HG02610 (cell line): ENCODE data around the gene ZNF135.

ENCODE experiments used
- ATAC-seq: cut with Tn5 transposase; IDR thresholded peaks from one replicate; pipeline ENCODE4 v1.9.1; 2021; ENCODE audit warnings: mild to moderate bottlenecking, moderate library complexity; ENCODE audit not compliant: unreplicated experiment

ZNF135 gene

GRCh38 chr19:58045411-58046050, 13.6 kb upstream of the ZNF135 start:
- no peak for ATAC-seq

DNA sequence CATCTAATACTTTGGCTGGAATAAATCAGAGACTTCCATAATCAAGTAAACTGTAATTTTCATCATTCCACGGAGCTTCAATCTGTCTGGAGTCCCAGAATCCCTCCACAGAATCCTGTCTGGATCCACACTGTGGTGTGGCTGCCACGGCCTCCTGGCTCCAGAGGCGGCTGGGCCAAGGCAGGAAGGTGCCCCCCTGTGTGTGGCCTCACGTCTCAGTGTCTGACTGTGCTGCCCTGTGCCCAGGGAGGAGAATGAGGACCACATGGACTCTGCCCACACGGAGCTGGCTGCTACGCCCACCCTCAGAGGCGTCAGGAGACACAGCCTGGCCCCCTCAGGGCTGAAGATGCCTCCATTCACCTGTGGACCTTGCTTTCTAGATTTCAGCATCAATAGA, 12.2 kb upstream of the ZNF135 start:
- ATAC-seq, result no peak

DNA sequence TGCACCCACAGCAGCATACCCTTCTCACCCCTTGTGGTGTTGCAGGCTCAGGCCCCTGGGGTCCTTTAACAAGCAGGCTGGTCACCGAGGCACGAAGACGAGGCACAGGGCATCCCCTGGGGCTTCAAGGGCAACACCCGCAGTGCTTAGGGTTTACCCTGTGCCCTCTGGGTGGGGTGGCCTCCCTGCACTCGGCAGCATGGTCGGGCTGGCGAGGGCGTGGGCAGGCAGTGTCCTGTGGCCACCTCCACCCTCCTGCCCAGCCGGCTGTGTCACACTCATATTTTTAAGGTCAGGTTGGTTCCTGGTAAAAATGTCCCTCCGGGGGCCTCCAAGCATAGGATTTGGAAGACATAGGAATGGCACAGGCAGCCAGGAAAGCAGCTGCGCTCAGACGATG, 11.4 kb upstream of the ZNF135 start:
- no peak for ATAC-seq

- ATAC-seq, result no peak
These were observed 6.8 kb upstream of the ZNF135 start for GRCh38 chr19:58052256-58052655.

- no peak for ATAC-seq
These were observed 5.5 kb upstream of the ZNF135 start for GRCh38 chr19:58053480-58054156.

DNA sequence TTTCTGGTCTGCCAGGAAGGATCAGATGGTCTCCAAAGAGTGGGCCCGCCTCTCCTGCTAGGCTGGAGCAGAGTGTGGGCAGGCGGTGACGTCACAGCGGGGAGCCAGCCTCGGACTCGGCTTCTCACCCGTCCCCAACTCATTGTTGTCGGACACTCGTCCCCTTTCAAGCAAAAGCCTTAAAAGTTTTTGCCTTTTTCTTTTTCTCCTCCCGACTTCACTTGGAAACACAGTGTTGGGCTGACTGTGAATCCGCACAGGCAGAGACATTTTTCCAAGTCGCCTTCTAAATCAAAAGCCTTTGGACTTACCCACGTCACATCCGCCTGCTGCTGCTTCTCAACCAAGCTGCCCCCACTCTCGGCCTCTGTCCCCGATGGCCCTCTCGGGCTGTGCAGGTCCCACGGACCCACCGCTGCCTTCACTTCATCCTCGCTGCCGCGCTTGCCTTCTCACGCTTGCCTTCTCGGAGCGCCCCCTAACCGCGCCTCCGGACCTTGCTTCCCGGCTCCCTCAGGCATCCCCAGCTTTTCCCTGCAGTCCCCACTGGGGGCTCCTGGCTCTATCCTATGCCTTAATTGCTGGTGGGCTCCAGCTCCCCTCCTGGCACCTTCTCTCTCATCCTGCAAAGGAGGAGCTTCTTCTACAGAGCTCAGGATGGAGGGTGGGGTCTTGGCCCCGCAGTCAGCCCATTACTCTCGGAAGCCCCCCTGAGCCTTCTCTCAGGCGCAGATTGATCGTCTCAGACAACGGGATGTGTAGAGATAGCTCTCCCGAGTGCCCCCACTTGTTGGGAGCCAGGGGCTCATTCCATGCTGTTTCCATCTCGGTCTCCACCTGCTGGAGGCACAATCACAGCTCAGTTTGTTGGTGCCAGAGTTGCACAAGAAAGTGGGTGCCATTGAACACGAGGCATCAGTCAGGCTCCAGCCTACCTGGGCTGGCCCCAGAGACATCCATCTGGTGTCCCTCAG, 3.9 kb upstream of the ZNF135 start:
- ATAC-seq, result no peak

- no peak for ATAC-seq
These were observed 2.8 kb upstream of the ZNF135 start for GRCh38 chr19:58056261-58056660.

DNA sequence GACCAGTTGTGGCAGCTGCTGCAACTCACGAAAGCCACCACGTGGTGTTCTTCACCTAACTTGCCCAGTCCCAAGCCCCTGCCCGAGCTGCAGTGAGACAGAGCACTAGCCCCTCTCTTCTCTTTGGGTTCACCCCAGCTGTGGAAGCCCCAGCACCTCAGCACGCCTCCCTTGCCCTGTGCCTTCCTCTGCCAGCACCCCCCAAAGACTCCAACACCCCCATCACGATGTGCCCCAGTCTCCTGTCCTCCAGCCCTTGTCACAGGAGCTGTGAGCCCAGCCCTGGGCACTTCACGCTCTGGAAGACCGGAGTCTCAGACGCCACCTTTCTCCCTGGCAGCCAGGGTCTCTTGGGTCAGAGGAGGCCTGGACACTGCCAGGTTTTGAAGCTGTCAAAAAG, 2.2 kb upstream of the ZNF135 start:
- ATAC-seq, result no peak

GRCh38 chr19:58058467-58058866, 615 bp upstream of the ZNF135 start:
- ATAC-seq, result no peak

DNA sequence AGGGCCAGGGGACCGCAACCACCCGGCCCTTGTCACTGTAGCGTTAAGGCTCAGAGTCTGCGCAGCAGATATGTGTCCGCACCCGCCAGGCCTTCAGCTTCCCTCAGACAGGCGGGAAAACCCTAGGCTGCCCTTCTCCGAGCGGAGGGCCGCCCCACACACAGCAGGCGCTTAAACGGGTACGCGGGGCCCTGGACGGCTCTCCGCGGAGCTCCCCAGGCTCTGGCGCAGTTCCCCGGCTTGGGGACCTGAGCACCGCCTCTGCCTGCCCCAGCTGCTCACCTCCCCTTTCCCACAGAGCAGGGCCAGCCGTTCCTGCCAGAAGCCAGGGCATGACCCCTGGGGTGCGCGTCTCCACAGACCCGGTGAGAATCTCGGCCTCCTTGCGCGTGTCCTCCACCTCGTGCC, 593 bp downstream of the ZNF135 start:
- no peak for ATAC-seq

DNA sequence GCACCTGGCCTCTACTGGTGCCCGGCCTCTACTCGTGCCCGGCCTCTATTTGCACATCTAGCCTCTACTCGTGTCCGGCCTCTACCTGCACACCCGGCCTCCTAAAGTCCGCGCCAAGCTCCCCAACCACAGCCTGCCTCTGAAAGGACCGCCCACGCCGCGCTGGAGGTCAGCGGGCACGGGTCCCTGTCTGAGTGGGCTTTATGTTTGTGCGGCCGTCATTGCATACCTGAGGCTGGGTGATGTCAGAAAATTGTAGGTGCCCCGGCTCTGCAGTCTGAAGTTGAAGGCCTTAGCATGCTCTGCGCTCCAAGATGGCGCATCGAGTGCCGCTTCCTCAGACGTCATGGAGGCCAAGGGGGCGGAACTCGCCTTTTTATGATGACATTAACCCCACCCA, 1.1 kb downstream of the ZNF135 start:
- ATAC-seq, result no peak

DNA sequence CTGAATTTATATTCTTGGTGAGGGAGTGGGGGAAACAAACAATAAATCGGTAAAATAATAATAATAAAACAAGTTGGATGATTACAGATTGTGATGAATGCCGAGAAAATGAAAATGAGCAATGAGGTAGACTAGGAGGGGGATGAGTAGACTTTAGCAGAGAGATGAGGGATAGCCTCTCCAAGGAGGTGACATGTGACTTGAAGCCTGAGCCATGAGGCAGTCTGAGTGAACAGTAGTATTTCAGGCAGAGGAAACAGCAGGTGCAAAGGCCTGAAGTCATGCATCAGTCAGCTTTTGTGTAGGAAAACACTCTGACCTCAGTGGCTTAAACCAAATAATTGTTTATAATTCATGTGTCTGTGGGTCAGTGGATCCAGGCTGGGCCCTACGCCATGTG, 4.6 kb downstream of the ZNF135 start:
- no peak for ATAC-seq

DNA sequence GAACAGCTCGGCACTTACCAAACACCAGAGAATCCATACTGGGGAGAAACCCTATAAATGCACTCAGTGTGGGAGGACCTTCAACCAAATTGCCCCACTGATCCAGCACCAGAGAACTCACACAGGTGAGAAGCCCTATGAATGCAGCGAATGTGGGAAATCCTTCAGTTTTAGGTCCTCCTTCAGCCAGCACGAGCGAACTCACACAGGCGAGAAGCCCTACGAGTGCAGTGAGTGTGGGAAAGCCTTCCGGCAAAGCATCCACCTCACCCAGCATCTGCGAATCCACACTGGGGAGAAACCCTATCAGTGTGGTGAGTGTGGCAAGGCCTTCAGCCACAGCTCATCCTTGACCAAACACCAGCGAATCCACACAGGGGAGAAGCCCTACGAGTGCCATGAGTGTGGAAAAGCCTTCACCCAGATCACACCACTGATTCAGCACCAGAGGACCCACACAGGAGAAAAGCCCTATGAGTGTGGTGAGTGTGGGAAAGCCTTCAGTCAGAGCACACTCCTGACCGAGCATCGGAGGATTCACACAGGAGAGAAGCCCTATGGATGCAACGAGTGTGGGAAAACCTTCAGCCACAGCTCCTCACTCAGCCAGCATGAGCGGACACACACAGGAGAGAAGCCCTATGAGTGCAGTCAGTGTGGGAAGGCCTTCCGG, 8.3 kb downstream of the ZNF135 start:
- no peak for ATAC-seq

- ATAC-seq, result no peak
These were observed 20.7 kb downstream of the ZNF135 start for GRCh38 chr19:58079792-58080191.

DNA sequence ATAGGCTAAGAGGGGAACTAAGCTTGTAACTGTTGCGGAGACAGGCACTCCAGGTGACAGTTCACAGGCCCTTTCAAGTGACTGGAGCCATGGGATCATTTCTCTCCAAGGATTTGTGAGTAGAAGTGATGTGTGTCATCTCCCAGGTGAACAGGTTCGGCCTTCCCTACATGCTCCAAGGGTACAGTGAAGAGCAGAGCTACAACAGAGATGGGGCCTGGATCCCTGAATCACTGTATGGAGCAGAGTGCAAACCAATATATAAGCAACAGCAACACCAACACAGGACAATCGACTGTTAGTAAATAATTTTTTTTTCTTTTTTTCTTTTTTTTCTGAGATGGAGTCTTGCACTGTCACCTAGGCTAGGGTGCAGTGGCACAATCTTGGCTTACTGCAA, 23.9 kb downstream of the ZNF135 start:
- no peak for ATAC-seq

DNA sequence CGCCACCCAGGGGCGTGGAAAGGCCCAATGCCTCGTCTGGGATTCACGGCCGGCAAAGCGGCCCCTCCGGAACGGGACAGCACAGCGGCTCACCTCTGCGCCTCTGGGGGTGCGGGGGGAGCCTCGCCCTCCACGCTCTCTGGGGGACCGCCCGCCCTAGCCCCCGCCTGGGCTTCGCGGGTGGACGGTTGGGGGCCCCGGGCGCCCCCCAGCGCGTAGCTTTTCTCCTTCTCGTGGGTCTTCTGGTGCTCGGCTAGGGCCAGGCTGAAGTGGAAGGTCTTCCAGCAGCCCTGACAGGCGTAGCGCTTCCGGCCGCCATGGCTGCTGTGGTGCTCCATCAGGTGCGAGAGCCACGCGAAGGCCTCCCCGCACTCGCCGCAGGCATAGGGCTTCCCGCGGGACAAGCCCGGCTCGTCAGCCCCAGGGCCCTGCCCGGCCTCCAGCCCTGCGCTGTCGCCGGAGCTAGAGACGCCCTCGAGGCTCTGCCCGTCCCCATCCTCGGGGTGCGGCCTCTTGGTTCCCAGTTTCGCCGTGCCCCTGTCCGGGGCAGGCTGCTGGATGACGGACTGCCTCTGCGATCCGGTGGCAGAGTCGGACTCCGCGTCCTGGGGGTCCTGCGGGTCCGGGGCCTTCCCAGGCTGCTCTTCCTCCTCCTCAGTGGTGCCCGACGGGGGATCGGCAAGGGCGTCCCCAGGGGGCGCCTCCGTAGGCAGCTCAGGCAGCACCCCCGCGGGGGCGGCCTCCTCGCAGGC, 25.7 kb downstream of the ZNF135 start:
- ATAC-seq, result no peak

DNA sequence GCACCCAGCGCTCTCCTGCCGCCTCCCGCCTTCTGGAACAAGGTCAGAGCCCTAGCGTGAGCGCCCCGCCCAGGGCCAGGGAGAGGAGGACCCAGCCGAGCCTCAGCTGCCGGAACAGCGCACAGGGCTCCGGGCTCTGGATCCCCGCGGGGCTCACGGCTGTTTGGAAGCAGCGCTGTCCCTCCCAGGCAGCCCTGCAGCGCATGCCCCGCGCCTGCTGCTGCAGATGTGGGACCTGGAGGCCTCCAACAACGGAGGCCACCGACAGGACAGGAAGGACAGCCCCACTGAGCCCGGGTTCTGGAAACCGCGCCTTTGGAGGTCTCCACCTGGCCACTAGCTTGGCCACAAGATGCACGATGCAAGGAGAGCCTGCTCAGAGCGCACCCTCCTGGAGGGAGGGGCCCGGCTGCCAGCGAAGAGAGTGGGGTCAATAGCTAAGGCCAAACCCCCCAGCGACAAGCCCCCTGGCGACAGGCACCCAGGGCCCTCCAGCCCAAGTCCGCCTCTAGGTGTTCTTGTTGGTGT, 26.3 kb downstream of the ZNF135 start:
- ATAC-seq, result no peak

GRCh38 chr19:58086825-58087710, 28.0 kb downstream of the ZNF135 start:
- ATAC-seq, result no peak

DNA sequence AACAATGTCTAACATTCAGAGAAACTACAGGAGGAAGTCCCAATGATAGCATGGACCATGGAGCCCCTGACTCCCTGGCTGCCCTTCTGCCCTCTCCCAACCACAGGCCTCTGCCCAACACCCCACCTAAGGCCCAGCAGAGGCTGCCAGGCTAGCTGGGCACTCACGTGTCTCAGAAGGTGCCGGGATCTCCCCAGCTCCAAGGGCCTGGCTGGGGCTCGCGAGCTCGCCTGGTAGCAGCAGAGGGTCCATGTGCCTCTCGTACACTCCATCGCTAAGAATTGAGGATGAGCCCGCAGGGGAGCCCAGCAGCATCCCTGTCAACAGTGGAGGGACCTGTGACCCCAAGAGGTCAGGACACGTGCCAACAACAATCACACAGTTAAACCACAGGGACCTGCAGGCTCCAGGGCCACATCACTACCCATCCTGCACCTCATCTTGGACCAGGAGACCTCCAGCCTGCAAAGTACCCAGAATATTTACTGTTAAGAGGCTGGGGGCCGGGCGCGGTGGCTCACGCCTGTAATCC, 29.5 kb downstream of the ZNF135 start:
- no peak for ATAC-seq
